Measurements from ENCODE around the gene SPINK13.

- TF ChIP-seq EP300 (IDR thresholded peaks at IDR 0.05) (no peak), CTCF (IDR thresholded peaks at IDR 0.05) (no peak)
Measured at GRCh38 chr5:148290271-148291195, 21.9 kb downstream of the SPINK13 start.

Data from tibial nerve (tissue), 4 donors.